ENCODE measurements around the gene LRIT1.
A peak's percentile ranks its signal among the peaks of the same experiment; 100 is the strongest.

LRIT1 gene

GRCh38 chr10:84201244-84201606, 40.1 kb downstream of the LRIT1 start:
- TF ChIP-seq CTCF (IDR thresholded peaks at IDR 0.05; ENCODE audit: control insufficient read depth, extremely low read depth, insufficient read depth) = no peak
- DNase-seq (ENCODE audit: low read depth) = no peak
- no peak overlapping the region for H3K4me3 ChIP-seq (ENCODE audit: low read depth, low read length)

- DNase-seq (ENCODE audit: low read depth) = no peak
- no peak for TF ChIP-seq CTCF (IDR thresholded peaks at IDR 0.05; ENCODE audit: control insufficient read depth, extremely low read depth, insufficient read depth)
- H3K4me3 ChIP-seq (ENCODE audit: low read depth, low read length) = no peak overlapping the region
Observed at GRCh38 chr10:84200537-84201243, 40.7 kb downstream of the LRIT1 start.

GRCh38 chr10:84198206-84198915, 43.0 kb downstream of the LRIT1 start:
- no peak overlapping the region for H3K4me3 ChIP-seq (ENCODE audit: low read depth, low read length)
- peak; percentile 39 for DNase-seq (ENCODE audit: low read depth)
- no peak for TF ChIP-seq CTCF (IDR thresholded peaks at IDR 0.05; ENCODE audit: control insufficient read depth, extremely low read depth, insufficient read depth)

- no peak for DNase-seq (ENCODE audit: low read depth)
Observed at GRCh38 chr10:84197643-84198042, 43.7 kb downstream of the LRIT1 start.

GRCh38 chr10:84196941-84197340, 44.4 kb downstream of the LRIT1 start:
- DNase-seq (ENCODE audit: low read depth) = peak; percentile 31
- no peak overlapping the region for H3K4me3 ChIP-seq (ENCODE audit: low read depth, low read length)
- no peak for TF ChIP-seq CTCF (IDR thresholded peaks at IDR 0.05; ENCODE audit: control insufficient read depth, extremely low read depth, insufficient read depth)

More at GRCh38 chr10:84197643-84198042, 43.7 kb downstream of the LRIT1 start:
- H3K4me3 ChIP-seq (ENCODE audit: low read depth, low read length) = no peak overlapping the region
- TF ChIP-seq CTCF (IDR thresholded peaks at IDR 0.05; ENCODE audit: control insufficient read depth, extremely low read depth, insufficient read depth) = no peak

- 0 out of 2 replicates have a peak, but pooled peaks have one; percentile 6 for TF ChIP-seq CTCF (IDR thresholded peaks at IDR 0.05; ENCODE audit: control insufficient read depth, extremely low read depth, insufficient read depth)
- DNase-seq (ENCODE audit: low read depth) = peak; percentile 94
Observed at GRCh38 chr10:84196083-84196482, 45.3 kb downstream of the LRIT1 start.

More at GRCh38 chr10:84196083-84196482, 45.3 kb downstream of the LRIT1 start:
- H3K4me3 ChIP-seq (ENCODE audit: low read depth, low read length) = no peak overlapping the region

Data from LNCaP clone FGC (cell line).